Mesothelial cell of epicardium (in vitro differentiated cells): ENCODE measurements around the gene TMEM200B. TPM values are rescaled to one million over a fixed set of nuclear protein-coding genes. Genes with fewer than 3 reads are reported as not detected.
"Not testable (repeated sequence)": the region's sequence is repeated elsewhere in the genome, so short reads cannot be mapped to it uniquely, and the experiment has no call there.

Experiments
- DNase-seq, 2 experiments: peaks; one replicate each; pipeline ENCODE4 v3.0.0; 2021; ENCODE audit warnings: low spot score in 2 of 2; ENCODE audit not compliant: unreplicated experiment in 2 of 2
- H3K27ac Mint-ChIP-seq: 2 replicates; pipeline ENCODE4 v1.8.0; 2021; ENCODE audit warnings: mixed read lengths
- H3K27me3 Mint-ChIP-seq: 2 replicates; pipeline ENCODE4 v1.8.0; 2021; ENCODE audit warnings: low read depth, mixed read lengths
- H3K36me3 Mint-ChIP-seq: 2 replicates; pipeline ENCODE4 v1.8.0; 2021; ENCODE audit warnings: mixed read lengths
- H3K4me1 Mint-ChIP-seq: 2 replicates; pipeline ENCODE4 v1.8.0; 2021; ENCODE audit warnings: mixed read lengths
- H3K4me3 Mint-ChIP-seq: 2 replicates; pipeline ENCODE4 v1.8.0; 2021; ENCODE audit warnings: mild to moderate bottlenecking, moderate library complexity, mixed read lengths
- H3K9me3 Mint-ChIP-seq: 2 replicates; pipeline ENCODE4 v1.8.0; 2021; ENCODE audit warnings: mixed read lengths
- total RNA-seq: library from RNA; stranded (reverse); gene quantifications from 3 replicates; pipeline ENCODE4 v1.2.1, GENCODE V29; 2021
- TF ChIP-seq, protein P1 (sequence below): fragments of 200-600 bp; sonication (generic); IDR thresholded peaks from one replicate; pipeline ENCODE4 v1.5.0; 2021; ENCODE audit warnings: antibody characterized with exemption; ENCODE audit not compliant: unreplicated experiment

The TMEM200B gene
- total RNA-seq, 1 donor from 2014 or later = 29.1 TPM

DNA sequence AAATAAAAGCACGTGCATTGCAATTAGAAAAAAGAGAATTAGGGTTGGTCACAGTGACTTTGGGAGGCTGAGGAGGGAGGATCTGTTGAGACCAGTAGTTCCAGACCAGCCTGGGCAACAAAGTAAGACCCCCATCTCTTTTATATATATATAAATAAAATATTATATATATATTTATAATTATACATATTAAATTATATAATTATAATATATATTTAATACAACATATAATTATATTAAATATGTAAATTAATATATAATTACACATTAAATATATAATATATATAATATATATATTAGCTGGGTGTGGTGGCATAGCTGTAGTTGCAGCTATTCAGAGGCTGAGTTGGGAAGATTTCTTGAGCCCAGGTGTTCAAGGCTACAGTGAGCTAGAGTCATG, 23.2 kb downstream of the TMEM200B start:
- no peaks in the 10 kb centered on the region for H3K27me3 Mint-ChIP-seq
- H3K9me3 Mint-ChIP-seq = no peaks in the 10 kb centered on the region
- H3K4me3 Mint-ChIP-seq = no peak overlapping the region
- TF ChIP-seq, protein P1, sequence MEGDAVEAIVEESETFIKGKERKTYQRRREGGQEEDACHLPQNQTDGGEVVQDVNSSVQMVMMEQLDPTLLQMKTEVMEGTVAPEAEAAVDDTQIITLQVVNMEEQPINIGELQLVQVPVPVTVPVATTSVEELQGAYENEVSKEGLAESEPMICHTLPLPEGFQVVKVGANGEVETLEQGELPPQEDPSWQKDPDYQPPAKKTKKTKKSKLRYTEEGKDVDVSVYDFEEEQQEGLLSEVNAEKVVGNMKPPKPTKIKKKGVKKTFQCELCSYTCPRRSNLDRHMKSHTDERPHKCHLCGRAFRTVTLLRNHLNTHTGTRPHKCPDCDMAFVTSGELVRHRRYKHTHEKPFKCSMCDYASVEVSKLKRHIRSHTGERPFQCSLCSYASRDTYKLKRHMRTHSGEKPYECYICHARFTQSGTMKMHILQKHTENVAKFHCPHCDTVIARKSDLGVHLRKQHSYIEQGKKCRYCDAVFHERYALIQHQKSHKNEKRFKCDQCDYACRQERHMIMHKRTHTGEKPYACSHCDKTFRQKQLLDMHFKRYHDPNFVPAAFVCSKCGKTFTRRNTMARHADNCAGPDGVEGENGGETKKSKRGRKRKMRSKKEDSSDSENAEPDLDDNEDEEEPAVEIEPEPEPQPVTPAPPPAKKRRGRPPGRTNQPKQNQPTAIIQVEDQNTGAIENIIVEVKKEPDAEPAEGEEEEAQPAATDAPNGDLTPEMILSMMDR = no peak
- H3K4me1 Mint-ChIP-seq = peaks cover 22% of the 10 kb centered on the region
- peaks cover 26% of the 10 kb centered on the region for H3K36me3 Mint-ChIP-seq
- H3K27ac Mint-ChIP-seq = no peak overlapping the region
- DNase-seq = no peak

DNA sequence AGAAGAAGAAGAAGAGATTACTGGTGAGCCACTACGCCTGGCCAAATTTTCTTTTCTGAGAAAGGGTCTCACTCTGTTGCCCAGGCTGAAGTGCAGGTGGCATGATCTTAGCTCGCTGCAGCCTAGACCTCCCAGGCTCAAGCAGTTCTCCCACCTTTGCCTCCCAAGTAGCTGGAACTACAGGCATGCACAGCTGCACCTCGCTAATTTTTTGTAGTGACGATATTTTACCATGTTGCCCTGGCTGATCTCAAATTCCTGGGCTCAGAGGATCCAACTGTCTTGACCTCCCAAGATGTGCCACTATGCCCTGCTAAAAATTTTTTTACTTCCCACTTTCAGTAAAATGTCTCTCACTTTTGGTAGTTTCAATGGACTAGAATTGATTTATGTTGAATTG, 24.4 kb downstream of the TMEM200B start:
- H3K4me1 Mint-ChIP-seq = peaks cover 22% of the 10 kb centered on the region
- no peak overlapping the region for H3K4me3 Mint-ChIP-seq
- no peak overlapping the region for H3K27ac Mint-ChIP-seq
- H3K9me3 Mint-ChIP-seq = no peaks in the 10 kb centered on the region
- no peak for DNase-seq
- H3K27me3 Mint-ChIP-seq = no peaks in the 10 kb centered on the region
- TF ChIP-seq, protein P1 = no peak
- peaks cover 25% of the 10 kb centered on the region for H3K36me3 Mint-ChIP-seq

DNA sequence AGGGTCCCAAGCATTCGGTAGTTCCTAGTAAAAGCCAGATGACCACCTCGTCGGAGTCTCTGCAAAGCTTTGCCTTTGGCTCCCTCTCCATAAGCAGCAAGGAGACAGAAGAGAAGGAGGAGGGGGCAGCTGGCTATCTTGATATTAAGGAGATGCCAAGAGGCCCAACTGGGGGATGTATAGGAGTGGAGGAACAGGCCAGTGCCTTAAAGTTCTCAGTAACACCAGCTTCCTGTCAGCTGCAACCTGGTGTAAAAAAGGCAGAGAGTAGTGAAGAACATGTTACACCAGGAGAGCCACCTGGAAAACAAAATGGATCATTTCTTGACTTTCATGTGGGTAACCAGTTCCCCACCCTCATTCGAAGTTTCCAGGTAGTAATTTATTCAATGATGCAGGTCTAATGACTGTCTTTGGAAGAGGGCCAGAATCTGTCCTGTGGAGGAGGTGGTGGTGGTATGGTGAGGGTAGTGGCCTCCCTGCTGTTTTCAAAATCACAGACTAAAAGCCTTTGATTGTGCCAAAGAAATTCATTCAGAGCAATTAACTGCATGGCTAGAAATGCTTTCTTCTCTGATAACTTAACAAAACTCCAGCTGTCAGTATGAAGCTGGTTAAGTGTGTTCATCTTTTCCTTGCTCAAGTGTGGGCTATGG, 27.3 kb downstream of the TMEM200B start:
- TF ChIP-seq, protein P1 = no peak
- H3K27ac Mint-ChIP-seq = peak overlapping the region; percentile 85
- peaks cover 22% of the 10 kb centered on the region for H3K4me1 Mint-ChIP-seq
- H3K27me3 Mint-ChIP-seq = no peaks in the 10 kb centered on the region
- no peaks in the 10 kb centered on the region for H3K9me3 Mint-ChIP-seq
- no peak overlapping the region for H3K4me3 Mint-ChIP-seq
- H3K36me3 Mint-ChIP-seq = peaks cover 34% of the 10 kb centered on the region
- no peak for DNase-seq

DNA sequence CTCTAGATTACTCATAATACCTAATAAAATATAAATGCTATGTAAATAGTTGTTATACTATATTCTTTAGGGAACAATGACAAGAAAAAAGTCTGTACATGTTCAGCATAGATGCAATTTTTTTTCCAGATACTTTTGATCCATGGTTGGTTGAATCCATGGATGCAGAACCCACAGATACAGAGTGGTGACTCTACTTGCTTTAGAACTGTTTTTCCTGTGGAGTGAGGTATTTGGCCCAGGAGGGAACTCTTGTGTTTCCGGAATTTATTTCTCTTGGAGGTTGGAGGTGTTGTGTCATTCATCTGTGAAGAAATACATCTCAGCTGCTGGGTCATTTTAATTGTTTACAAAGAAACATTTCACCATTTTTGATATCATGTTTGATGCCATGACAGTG, 28.7 kb downstream of the TMEM200B start:
- TF ChIP-seq, protein P1 = no peak
- Mint-ChIP-seq H3K4me3 (no peak overlapping the region), H3K27me3 (no peaks in the 10 kb centered on the region), H3K9me3 (no peaks in the 10 kb centered on the region), H3K4me1 (peaks cover 22% of the 10 kb centered on the region), H3K27ac (no peak overlapping the region), H3K36me3 (peaks cover 31% of the 10 kb centered on the region)
- DNase-seq = no peak

DNA sequence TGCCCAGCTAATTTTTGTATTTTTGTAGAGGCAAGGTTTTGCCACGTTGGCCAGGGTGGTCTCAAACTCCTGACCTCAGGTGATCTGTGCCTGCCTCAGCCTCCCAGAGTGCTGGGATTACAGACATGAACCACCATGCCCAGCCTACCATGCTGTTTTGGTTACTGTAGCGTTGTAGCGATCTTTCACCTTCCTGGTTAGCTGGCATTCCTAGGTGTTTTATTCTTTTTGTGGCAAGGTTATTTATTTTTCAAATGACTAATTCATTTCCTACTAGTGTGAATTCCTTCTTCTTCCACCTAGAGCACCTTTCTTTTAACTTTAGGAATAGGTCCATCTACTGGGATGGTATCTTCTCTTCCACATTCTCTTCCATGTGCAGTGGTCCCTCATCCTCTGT, 29.3 kb downstream of the TMEM200B start:
- Mint-ChIP-seq H3K4me3 (no peak overlapping the region), H3K27me3 (no peaks in the 10 kb centered on the region), H3K36me3 (peaks cover 25% of the 10 kb centered on the region), H3K27ac (no peak overlapping the region), H3K4me1 (peaks cover 22% of the 10 kb centered on the region), H3K9me3 (no peaks in the 10 kb centered on the region)
- TF ChIP-seq, protein P1 = no peak
- no peak for DNase-seq

DNA sequence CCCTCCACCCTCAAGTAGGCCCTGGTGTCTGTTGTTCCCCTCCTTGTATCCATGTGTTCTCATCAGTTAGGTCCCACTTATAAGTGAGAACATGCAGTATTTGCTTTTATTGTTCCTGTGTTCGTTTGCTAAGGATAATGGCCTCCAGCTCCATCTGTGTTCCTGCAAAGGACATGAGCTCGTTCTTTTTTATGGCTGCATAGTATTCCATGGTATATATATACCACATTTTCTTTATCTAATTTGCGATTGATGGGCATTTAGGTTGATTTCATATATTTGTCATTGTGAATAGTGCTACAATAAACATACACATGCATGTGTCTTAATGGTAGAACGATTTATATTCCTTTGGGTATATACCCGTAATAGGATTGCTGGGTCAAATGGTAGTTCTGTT, 31.0 kb downstream of the TMEM200B start:
- not testable (repeated sequence) for H3K27me3 Mint-ChIP-seq, H3K9me3 Mint-ChIP-seq, DNase-seq, H3K27ac Mint-ChIP-seq, H3K4me3 Mint-ChIP-seq
- peaks cover 21% of the 10 kb centered on the region for H3K4me1 Mint-ChIP-seq
- H3K36me3 Mint-ChIP-seq = peaks cover 19% of the 10 kb centered on the region
